HG03469 (cell line): ENCODE results near the gene HAO2.
"Not testable (repeated sequence)": the region's sequence is repeated elsewhere in the genome, so short reads cannot be mapped to it uniquely, and the experiment has no call there.

ENCODE experiments used
- ATAC-seq: cut with Tn5 transposase; IDR thresholded peaks from one replicate; pipeline ENCODE4 v1.9.1; 2021; ENCODE audit warnings: mild to moderate bottlenecking, moderate library complexity, moderate number of reproducible peaks; ENCODE audit not compliant: unreplicated experiment

HAO2 gene

DNA sequence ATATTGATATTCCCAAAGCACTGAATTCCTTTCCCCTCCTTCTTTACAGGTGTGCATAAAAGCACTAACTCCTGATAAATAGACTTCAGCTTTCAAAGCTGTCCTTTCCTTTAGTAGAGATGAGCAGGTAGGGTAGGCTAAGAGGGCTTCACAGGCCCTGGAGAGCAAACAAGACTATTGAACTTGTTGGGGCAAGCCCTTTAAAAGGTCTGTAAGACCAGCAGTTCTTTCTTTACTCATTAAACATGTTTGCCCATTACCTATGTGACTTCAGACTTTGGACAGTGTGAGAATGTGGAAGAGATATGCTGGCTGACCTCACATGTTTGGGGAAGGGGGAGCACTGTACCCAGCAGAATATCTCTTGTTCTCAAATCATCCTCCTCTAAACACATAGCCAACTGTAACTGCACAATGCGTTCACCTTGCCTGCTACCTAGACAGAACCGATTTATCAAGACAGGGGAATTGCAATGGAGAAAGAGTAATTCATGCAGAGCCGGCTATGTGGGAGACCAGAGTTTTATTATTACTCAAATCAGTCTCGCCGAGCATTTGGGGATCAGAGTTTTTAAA lies 27.1 kb upstream of the HAO2 start:
- ATAC-seq = no peak

DNA sequence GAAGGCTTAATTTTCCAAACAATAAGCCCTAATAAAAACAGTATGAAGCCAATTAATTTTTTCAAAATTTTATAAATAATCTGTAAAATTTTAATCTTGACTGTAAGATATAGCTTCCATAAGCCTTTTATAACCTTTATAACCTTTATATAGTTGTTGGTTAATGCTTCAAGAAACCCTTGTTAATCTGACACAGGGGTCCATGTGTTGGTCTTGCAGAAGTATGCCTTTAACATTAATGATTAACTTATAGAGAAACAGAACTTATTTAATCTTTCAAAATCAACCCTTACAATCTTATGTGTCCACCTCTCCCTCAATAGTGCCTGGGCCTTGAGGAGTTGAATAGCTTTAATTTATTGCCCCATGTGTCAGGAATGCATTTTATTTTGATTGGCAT lies 23.2 kb upstream of the HAO2 start:
- no peak for ATAC-seq

DNA sequence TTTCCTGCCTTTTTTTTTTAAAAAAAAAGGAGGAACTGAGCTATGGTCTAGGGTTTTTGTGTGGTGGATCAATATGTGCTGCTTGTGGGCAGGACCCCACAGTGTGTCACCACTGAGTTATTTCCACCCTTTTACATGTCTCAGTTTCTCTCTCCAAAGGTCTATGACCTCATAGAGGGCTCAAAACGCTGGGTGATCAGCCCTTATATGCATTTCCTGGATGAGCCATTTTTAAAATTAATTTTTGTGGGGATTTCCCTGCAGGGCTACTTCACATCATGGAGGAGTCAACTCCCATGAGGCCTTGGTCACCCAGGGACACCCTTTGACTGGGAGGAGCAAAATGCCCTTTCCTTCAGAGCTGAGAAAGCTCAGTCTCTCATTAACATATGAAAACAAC lies 20.7 kb upstream of the HAO2 start:
- peak; percentile 79 for ATAC-seq

DNA sequence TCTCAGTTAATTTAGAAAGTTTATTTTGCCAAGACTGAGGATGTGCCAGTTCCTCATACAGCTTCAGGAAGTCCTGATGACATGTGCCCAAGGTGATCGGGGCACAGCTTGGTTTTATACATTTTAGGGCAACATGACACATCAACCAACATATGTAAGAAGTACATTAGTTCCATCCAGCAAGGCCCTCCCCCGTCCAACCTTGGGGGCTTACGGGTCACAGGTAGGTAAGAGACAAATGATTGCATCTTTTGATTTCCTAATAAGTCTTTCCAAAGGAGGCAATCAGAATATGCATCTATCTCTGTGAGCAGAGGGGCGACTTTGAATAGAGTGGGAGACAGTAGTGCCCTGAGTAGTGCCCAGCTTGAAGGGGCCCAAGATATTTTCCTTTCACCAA lies 19.6 kb upstream of the HAO2 start:
- ATAC-seq = no peak

DNA sequence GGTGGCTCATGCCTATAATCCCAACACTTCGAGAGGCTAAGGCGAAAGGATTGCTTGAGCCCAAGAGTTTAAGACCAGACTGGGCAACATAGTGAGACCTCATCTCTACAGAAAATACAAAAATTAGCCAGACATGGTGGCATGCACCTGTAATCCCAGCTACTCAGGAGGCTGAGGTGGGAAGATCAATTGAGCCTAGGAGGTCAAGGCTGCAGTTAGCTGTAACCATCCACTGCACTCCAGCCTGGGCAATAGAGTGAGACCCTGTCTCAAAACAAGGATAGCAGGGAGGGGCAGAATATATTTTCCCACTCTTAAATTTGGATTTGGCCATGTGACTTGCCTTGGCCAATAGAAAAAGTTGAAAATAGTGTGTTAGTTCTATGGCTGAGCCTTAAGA lies 17.7 kb upstream of the HAO2 start:
- ATAC-seq = not testable (repeated sequence)

DNA sequence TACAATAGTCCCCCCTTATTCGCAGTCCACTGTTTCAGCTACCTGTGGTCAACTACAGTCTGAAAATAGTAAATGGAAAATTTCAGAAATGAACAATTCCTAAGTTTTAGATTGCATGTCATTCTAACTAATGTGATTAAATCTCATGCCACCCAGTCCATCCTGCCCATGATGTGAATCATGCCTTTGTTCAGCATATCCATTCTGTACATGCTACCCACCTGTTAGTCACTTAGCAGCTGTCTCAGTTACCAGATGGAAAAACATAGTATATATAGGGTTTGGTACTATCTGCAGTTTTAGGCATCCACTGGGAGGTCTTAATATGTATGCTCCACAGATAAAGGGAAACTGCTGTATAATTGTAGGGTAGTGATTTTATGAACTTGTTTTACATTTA lies 16.6 kb upstream of the HAO2 start:
- ATAC-seq = no peak

DNA sequence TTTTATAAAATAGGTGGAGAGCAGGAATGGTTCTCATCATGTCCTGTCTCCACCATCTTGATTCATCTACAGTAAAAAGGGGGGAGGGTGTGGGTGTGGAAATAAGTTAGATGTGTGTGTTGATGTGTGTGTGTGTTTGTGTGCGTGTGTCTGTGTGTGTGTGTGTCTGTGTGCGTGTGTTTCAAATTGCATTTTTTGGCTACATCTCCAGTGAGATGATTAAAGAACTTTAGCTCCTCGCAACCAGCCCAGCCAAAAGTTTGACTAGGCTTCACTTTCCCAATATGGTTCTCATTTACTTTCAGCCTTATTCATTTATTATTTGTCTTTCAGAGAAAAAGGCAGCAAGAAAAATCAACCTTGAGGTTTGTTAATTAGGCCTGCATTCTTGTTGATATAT lies 14.7 kb upstream of the HAO2 start:
- ATAC-seq = no peak

DNA sequence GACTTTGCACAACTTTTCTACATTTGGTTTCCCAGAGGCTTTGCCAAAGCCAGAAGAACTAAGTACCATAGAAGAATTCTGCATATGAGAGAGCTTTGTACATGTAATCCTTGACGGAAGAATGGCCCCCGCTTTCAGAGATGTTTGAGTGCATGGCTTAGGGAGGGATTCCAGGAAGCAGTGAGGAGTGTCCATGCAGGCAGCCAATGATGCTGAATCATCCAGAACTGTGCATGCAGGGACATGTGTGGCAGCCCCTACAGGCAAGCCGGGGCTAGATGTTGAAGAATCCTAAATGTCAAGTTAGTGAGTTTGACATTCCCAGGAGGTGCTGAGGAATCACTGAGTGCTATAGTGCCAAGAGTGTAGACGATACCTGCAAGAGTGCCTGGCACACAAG lies 9.9 kb upstream of the HAO2 start:
- ATAC-seq = no peak

DNA sequence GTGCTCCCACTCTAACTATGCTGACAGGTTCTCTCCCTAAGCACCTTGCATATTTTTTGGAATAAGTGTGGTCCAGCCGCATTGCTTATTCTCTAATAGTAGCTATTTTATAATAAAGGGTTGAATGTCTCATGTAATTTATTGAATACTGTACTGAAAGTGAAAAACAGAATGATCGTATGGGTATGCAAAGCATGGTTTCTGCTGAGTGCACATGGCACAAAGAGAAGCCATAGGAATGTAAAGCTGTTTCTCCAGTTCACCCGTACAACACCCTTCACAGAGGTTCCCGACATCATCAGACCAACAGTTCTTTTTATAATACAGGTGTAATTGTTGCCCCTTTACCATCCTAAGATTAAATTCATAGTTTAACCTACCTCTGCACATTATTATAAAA lies 8.9 kb upstream of the HAO2 start:
- no peak for ATAC-seq

DNA sequence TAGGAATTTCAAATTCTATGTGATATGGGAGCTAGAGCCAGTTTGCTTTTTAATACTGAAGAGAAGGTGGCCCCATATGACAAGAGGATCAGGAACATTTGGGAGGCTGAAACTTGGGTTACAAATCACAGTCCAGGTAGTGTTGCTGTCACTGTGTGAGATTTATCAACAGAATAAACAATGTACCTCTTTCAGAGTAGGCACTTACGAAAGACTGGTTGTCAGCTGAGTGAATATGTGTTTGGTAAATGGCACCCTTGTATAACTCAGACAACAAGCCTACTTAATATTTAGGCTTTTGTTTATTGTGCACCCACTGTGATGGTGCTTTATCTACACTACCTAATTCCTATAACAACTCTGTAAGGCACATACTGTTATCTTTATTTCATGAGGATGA lies 7.4 kb upstream of the HAO2 start:
- ATAC-seq = no peak

DNA sequence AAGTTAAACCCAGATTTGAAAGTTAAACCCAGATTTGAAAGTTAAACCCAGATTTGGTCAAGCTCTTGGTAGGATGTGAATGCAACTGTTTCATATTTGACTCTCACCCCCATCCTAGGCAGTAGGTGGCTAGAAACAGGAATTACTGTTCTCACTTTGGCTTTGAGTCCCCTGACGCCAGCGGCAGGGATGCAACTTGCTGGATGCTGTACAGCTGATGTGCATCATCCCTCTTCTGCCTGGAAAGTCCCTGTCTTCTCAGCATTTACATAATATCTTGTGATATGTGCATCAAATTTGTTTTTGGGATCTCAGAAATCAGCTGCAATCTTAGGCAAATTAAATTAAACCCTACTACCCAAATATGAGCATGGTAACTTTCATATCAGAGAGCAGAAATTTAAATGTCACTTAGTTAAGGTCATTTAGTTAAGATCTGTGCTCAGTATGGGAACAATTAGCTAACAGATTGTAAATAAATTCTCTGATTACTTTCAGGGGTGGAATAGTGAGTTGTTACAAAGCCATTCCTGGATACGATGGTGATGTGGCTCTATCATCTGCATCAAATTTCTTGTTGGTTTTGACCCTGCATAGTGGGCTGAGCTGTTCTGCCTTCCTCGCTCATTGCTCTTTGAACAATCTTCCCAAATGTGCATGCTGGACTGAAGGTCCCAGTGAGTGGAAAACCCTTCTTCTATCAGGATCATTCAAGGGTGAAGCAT lies 6.8 kb upstream of the HAO2 start:
- no peak for ATAC-seq

DNA sequence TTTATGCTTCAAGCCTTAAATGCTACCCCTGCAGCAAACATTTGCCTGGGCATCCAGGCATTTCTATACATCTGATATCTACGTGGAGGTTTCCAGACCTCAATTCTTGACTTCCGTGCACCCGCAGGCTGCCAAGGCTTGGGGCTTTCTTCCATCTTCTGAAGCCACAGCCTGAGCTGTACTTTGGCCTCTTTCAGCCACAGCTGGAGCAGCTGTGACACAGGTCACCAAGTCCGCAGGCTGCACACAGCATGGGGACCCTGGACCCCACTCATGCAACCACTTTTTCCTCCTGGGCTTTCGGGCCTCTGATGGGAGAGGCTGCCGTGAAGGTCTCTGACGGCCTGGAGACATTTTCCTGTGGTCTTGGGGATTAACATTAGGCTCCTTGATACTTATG lies 5.4 kb upstream of the HAO2 start:
- ATAC-seq = no peak

DNA sequence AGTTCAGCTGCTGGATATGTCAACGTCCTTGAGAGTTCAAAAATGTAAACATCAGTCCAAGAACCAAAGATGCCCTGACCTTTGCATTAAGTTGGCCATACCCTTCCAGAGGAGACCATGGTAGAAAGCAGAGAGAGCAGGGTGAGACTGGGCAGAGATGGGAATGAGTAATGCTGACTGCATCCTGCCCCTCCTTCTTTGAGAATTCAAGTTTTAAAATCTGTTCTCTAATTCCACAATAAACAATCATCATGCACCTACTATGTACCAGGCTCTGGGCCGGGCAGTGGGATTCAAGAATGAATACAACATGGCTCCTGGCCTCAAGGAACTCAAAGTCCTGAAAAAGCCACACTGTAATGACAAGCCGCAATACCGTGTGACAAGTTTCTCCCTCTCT lies 3.9 kb upstream of the HAO2 start:
- no peak for ATAC-seq

DNA sequence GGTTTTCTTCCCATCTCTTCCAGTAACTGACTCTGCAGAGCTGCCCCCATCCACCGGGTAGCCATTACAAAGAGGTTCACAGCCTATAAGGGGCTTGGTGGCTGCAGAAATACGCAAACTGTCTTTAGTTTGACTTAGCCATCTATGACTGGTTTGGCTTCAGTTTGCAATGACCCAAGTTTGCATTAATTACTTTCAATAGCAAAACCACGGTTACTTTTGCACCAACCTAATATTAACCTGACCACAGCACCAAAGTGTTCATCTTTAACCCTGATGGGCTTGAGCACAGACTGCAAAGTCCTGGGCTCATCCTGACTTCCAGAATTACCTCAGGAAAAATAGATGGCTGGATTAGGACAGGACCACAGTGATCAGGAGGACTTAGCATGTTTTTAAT lies 2.2 kb upstream of the HAO2 start:
- ATAC-seq = no peak

DNA sequence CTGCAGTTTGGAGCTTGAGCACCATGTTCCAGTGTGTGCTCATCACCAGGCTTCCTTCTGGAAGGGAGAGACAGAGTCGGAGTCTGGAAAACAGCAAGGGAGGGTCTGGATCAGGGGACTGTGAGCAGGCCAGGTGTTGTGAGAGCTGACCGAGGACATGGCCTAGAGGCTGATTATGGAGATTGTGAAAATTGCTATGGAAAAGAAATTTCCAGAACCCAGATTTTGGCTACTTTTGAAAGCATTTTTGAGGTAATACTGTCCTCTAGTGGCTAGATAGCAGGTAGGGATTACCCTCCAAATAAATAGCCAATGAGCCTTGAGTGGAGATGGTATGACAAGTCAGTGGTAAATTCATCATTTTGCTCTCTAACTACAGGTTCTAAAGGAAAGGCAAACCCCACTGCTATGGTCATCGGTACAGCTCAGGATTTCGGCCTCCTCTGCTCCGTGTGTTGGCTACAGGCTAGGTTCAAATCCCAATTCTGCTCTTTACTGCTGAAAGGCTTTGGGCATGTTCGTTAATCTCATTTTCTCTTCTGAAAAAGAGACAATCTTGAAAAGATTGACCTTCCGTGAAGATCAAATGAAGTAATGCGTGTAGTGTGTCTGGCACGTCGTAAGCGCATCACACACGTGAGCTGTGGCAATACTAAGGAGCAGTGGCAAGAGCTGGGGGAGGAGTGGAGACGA lies 1.0 kb upstream of the HAO2 start:
- ATAC-seq = no peak

DNA sequence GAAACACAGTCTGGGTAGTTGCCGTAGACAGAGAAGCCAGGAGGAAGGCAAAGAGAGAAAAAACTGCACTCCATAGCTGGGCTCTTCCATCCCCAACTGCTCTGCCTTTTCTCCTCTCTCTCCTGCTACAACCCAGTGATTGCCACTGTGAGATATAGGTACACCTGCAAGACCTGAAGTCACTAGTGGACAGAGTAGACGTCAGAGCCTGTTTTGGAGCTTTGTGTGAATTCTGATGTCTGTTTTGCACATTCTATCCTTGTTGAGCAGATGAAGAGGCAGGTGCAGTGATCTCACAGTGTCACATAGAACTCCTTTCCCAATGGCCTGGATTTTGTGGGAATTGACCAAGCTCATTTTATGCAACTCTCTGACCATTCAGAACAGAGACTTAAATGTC lies 2.2 kb downstream of the HAO2 start:
- ATAC-seq = no peak

DNA sequence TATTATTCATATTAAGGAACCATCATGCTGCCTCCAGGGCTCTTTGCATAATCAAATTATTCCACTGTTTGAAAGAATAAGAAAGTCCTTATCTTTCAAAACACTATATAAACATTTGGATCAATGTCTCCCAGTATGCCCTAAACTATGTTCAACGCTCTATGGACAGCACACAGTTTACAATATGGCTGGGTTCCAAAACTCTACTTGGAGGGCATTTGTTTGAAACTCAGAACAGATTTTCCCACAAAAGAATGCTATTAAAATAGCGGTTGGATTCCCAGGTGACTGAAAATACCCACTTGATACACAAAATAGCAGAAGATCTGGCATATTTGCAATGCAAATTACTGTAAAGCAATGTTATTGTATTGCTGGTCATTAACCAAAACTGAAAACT lies 3.2 kb downstream of the HAO2 start:
- ATAC-seq = no peak

DNA sequence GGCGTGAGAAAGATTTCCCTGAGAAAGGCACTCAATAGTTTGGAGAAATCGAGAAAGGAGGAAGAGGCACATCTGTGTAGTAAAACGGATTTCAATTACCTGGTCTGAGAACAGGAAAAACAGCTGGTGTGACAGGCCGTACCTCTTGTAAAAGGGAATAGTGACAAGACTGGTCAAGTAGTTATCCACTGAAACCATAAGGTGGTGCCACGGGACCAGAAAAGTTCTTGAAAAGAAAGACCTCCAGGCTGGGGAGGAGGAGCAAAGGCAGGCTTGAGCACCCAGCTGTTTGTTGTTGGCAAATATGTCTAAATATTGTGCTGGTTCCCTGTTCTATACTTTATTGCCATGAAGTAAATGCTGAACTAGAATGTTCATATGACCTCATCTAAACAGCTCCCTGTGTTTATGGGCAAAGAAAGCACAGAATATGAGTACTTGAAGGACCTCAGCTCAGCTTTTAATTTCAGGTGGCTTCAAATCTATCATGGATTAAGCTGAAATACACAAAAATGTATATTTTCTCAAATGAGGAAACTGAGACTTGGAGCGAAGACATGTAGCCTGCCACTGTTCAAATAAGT lies 4.0 kb downstream of the HAO2 start:
- no peak for ATAC-seq

DNA sequence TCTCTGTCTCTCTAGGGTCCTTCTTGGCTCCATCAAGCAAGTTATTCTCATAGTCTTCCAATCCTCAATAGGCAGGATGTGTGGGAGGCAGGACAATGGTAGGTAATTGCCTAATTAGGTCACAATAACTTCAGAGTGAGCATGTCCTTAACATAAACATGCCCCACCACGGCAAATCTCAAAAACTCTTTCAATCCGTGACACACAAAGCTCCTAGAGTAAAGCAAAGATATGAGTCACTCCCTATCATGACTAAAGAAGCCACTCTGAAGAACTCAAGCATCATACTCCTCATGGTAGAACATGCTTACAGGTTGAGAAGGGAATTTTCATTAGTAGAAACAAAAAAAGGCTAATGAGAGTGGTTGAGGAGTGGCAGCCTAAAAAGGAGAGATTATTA lies 4.9 kb downstream of the HAO2 start:
- ATAC-seq = no peak

DNA sequence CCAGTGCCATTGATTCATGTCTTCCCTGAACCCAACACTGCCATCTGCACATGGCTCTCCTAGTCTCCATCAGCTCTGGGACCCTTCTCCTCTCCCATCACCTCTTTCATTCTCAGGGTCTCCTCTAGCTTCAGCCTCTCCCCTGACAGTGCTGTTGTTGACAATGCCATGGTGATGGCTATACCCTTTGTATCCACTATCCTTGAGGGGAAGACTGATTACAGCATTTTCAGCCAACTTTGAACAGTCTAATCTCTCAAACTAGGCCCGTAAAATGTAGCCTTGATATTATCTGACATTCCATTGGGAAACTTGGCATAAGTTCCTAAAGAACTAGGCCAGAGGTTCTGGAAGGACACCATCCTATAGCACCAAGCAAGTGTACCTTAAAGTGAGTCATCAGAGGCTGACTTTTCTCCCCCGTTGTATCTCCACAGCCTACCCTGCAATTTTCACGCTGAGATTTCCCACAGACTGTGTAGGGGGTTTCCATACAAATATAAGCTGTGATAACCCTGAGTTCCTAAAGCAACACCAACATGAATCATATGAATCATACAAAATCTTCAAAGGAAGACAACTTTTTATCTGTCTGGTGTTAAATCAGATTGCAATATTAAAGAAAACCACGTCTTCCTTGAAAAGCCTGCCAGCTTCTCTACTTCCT lies 5.8 kb downstream of the HAO2 start:
- ATAC-seq = no peak

DNA sequence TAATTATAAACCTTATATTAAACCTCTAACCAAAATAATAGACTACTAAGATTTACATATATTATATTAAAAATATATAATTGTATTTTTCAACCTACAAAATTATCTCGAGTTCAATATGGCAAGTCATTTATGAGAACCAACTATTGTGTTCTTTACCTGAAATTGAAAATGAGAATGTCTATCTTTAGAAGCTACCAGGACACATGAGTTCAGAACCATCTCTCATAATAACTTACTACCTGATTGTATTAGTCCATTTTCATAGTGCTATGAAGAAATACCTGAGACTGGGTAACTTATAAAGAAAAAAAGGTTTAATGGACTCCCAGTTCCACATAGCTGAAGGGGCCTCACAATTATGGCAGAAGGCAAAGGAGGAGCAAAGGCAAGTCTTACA lies 6.8 kb downstream of the HAO2 start:
- no peak for ATAC-seq

DNA sequence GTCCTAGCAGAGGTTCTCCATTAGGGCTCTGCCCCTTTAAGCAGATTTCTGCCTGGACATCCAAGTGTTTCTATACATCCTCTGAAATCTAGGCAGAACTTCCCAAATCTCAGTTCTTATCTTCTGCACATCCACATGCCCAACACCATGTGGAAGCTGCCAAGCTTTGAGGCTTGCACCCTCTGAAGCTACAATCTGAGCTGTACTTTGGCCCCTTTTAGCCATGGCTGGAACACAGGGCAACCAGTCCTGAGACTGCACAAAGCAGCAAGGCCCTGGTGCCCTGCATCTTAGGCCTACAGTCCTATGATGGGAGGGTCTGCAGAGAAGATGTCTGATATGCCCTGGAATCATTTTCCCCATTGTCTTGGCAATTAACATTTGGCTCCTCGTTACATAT lies 8.0 kb downstream of the HAO2 start:
- ATAC-seq = no peak
